ENCODE results near the gene TBX21.

TBX21 gene

GRCh38 chr17:47733047-47733673 lies at the start of gene TBX21:
TBX21 (plus strand) TSS chr17:47733236; CDS start chr17:47733455, 219 bp downstream.
- H3K27ac Mint-ChIP-seq, result no peak within 1 kb of the TSS
- peaks cover 5% of the 10 kb centered on the region for H3K4me1 Mint-ChIP-seq
- H3K4me3 Mint-ChIP-seq, result peak within 1 kb of the TSS; percentile 75 to 78 (median 78)
- peak in 1 of 3 experiments; percentile 36 for TF ChIP-seq CTCF (IDR thresholded peaks at IDR 0.05; ENCODE audit: unreplicated experiment in 3 of 3)
- H3K9me3 Mint-ChIP-seq, result peaks cover 2% of the 10 kb centered on the region
- H3K36me3 Mint-ChIP-seq (ENCODE audit: low read depth), result no peaks in the 10 kb centered on the region
- peaks cover 86% of the 10 kb centered on the region for H3K27me3 Mint-ChIP-seq (ENCODE audit: low read depth)

- H3K9me3 Mint-ChIP-seq, result no peaks in the 10 kb centered on the region
- H3K27ac Mint-ChIP-seq, result peak overlapping the region; percentile 54 to 94 (median 55)
- no peak for TF ChIP-seq CTCF (IDR thresholded peaks at IDR 0.05; ENCODE audit: unreplicated experiment in 3 of 3)
- H3K27me3 Mint-ChIP-seq (ENCODE audit: low read depth), result no peaks in the 10 kb centered on the region
- peaks cover 9% of the 10 kb centered on the region for H3K4me1 Mint-ChIP-seq
- H3K4me3 Mint-ChIP-seq, result no peak overlapping the region
- H3K36me3 Mint-ChIP-seq (ENCODE audit: low read depth), result peaks cover 76% of the 10 kb centered on the region
These were observed 49.0 kb upstream of the TBX21 start for GRCh38 chr17:47684025-47684424.

- H3K27me3 Mint-ChIP-seq (ENCODE audit: low read depth), result no peaks in the 10 kb centered on the region
- H3K36me3 Mint-ChIP-seq (ENCODE audit: low read depth), result peaks cover 71% of the 10 kb centered on the region
- no peak for TF ChIP-seq CTCF (IDR thresholded peaks at IDR 0.05; ENCODE audit: unreplicated experiment in 3 of 3)
- H3K9me3 Mint-ChIP-seq, result no peaks in the 10 kb centered on the region
- H3K4me3 Mint-ChIP-seq, result no peak overlapping the region
- peak overlapping the region; percentile 54 to 94 (median 70) for H3K27ac Mint-ChIP-seq
- peaks cover 9% of the 10 kb centered on the region for H3K4me1 Mint-ChIP-seq
These were observed 48.4 kb upstream of the TBX21 start for GRCh38 chr17:47684535-47685193.

GRCh38 chr17:47685556-47686275 lies 47.3 kb upstream of the TBX21 start:
- no peak for TF ChIP-seq CTCF (IDR thresholded peaks at IDR 0.05; ENCODE audit: unreplicated experiment in 3 of 3)
- no peaks in the 10 kb centered on the region for H3K9me3 Mint-ChIP-seq
- H3K36me3 Mint-ChIP-seq (ENCODE audit: low read depth), result peaks cover 61% of the 10 kb centered on the region
- H3K27me3 Mint-ChIP-seq (ENCODE audit: low read depth), result no peaks in the 10 kb centered on the region
- peak overlapping the region; percentile 78 to 94 (median 81) for H3K27ac Mint-ChIP-seq
- no peak overlapping the region for H3K4me3 Mint-ChIP-seq
- peaks cover 9% of the 10 kb centered on the region for H3K4me1 Mint-ChIP-seq

- Mint-ChIP-seq H3K4me1 (peaks cover 9% of the 10 kb centered on the region), H3K27me3 (ENCODE audit: low read depth) (no peaks in the 10 kb centered on the region), H3K27ac (peak overlapping the region; percentile 78 to 94 (median 81)), H3K36me3 (ENCODE audit: low read depth) (peaks cover 57% of the 10 kb centered on the region), H3K9me3 (no peaks in the 10 kb centered on the region), H3K4me3 (no peak overlapping the region)
- TF ChIP-seq CTCF (IDR thresholded peaks at IDR 0.05; ENCODE audit: unreplicated experiment in 3 of 3), result no peak
These were observed 46.8 kb upstream of the TBX21 start for GRCh38 chr17:47686276-47686635.
